Nephron progenitor cell (in vitro differentiated cells): ENCODE results near the gene SALL1.

Experiments
- DNase-seq: peaks from one replicate; pipeline ENCODE4 v3.0.0; 2021
- H3K27ac Mint-ChIP-seq: 2 replicates; pipeline ENCODE4 v1.8.0; 2021; ENCODE audit warnings: mild to moderate bottlenecking, moderate library complexity, mixed read lengths
- H3K27me3 Mint-ChIP-seq: 2 replicates; pipeline ENCODE4 v1.8.0; 2021; ENCODE audit warnings: mild to moderate bottlenecking, low read depth, mixed read lengths; ENCODE audit not compliant: poor library complexity
- H3K36me3 Mint-ChIP-seq: 2 replicates; pipeline ENCODE4 v1.8.0; 2021; ENCODE audit warnings: low read depth, mixed read lengths
- H3K4me1 Mint-ChIP-seq: 2 replicates; pipeline ENCODE4 v1.8.0; 2021; ENCODE audit warnings: mixed read lengths
- H3K4me3 Mint-ChIP-seq: 2 replicates; pipeline ENCODE4 v1.8.0; 2021; ENCODE audit warnings: mild to moderate bottlenecking, moderate library complexity, mixed read lengths
- H3K9me3 Mint-ChIP-seq: 2 replicates; pipeline ENCODE4 v1.8.0; 2021; ENCODE audit warnings: mild to moderate bottlenecking, moderate library complexity, mixed read lengths
- CTCF ChIP-seq: fragments of 200-600 bp; sonication (generic); IDR thresholded peaks from 2 replicates; pipeline ENCODE4 v1.5.0; 2021; ENCODE audit warnings: antibody characterized with exemption

SALL1 gene

GRCh38 chr16:51153577-51154031 is 2.5 kb upstream of the SALL1 start:
- H3K4me1 Mint-ChIP-seq, result peaks cover 46% of the 10 kb centered on the region
- peak overlapping the region; percentile 98 for H3K27ac Mint-ChIP-seq
- H3K36me3 Mint-ChIP-seq, result peaks cover 8% of the 10 kb centered on the region
- TF ChIP-seq CTCF, result no peak
- H3K4me3 Mint-ChIP-seq, result peak overlapping the region; percentile 98
- H3K9me3 Mint-ChIP-seq, result no peaks in the 10 kb centered on the region
- H3K27me3 Mint-ChIP-seq, result no peaks in the 10 kb centered on the region
- peak; percentile 45 for DNase-seq

GRCh38 chr16:51152691-51153576 is 1.9 kb upstream of the SALL1 start:
- peaks cover 43% of the 10 kb centered on the region for H3K4me1 Mint-ChIP-seq
- no peak for TF ChIP-seq CTCF
- H3K36me3 Mint-ChIP-seq, result peaks cover 15% of the 10 kb centered on the region
- no peak for DNase-seq
- no peaks in the 10 kb centered on the region for H3K9me3 Mint-ChIP-seq
- H3K4me3 Mint-ChIP-seq, result peak overlapping the region; percentile 98
- H3K27ac Mint-ChIP-seq, result peak overlapping the region; percentile 98
- H3K27me3 Mint-ChIP-seq, result no peaks in the 10 kb centered on the region

- Mint-ChIP-seq H3K9me3 (no peaks in the 10 kb centered on the region), H3K4me3 (peak overlapping the region; percentile 84), H3K36me3 (peaks cover 23% of the 10 kb centered on the region), H3K27ac (no peak overlapping the region), H3K4me1 (peaks cover 43% of the 10 kb centered on the region), H3K27me3 (no peaks in the 10 kb centered on the region)
- no peak for TF ChIP-seq CTCF
- DNase-seq, result peak; percentile 93
Observed at GRCh38 chr16:51151961-51152663, 1.0 kb upstream of the SALL1 start.

- peak; percentile 84 for DNase-seq
- TF ChIP-seq CTCF, result no peak
- Mint-ChIP-seq H3K9me3 (no peaks in the 10 kb centered on the region), H3K4me1 (peaks cover 43% of the 10 kb centered on the region), H3K27me3 (no peaks in the 10 kb centered on the region), H3K4me3 (peak overlapping the region; percentile 97), H3K36me3 (peaks cover 24% of the 10 kb centered on the region), H3K27ac (peak overlapping the region; percentile 98)
Observed at GRCh38 chr16:51151435-51151960, 428 bp upstream of the SALL1 start.

- H3K4me1 Mint-ChIP-seq, result peaks cover 47% of the 10 kb centered on the region
- peak overlapping the region; percentile 97 for H3K4me3 Mint-ChIP-seq
- H3K36me3 Mint-ChIP-seq, result peaks cover 35% of the 10 kb centered on the region
- peak overlapping the region; percentile 99 for H3K27ac Mint-ChIP-seq
- DNase-seq, result no peak
- H3K9me3 Mint-ChIP-seq, result no peaks in the 10 kb centered on the region
- H3K27me3 Mint-ChIP-seq, result no peaks in the 10 kb centered on the region
- TF ChIP-seq CTCF, result no peak
Observed at GRCh38 chr16:51150165-51150887, 744 bp downstream of the SALL1 start.
